ENCODE results near the gene SDF2. TPM values are rescaled to one million over a fixed set of nuclear protein-coding genes. Genes with fewer than 3 reads are reported as not detected.

SDF2 gene
- total and polyA plus RNA-seq, 2 of the 4 experiments (the other 2 are of a cell fraction), result 76.0 to 81.7 TPM

GRCh38 chr17:28657756-28658155, 4.0 kb downstream of the SDF2 start:
- Histone ChIP-seq H4K5ac (ENCODE audit: low read depth, low read length) (no peak overlapping the region), H3K36me3 (ENCODE audit: control insufficient read depth, insufficient read depth, low read length) (peaks cover 24% of the 10 kb centered on the region), H3K27me3 (ENCODE audit: control insufficient read depth, insufficient read depth, low read length) (no peaks in the 10 kb centered on the region), H2AK9ac (replicated peaks; ENCODE audit: low read depth, low read length, poor library complexity) (no peak overlapping the region), H2BK120ac (ENCODE audit: low read depth, low read length) (no peak overlapping the region), H2BK15ac (ENCODE audit: low read depth, low read length) (no peak overlapping the region), H3K27ac (ENCODE audit: insufficient read depth, low read length) (no peak overlapping the region), H3K9ac (ENCODE audit: low read depth, low read length) (no peak overlapping the region), H3K9me3 (ENCODE audit: control insufficient read depth, insufficient read depth, low read length) (no peaks in the 10 kb centered on the region), H3K4me3 (ENCODE audit: insufficient read depth, low read depth, low read length) (no peak overlapping the region), H3K56ac (ENCODE audit: extremely low read depth, insufficient read depth, low read length) (no peak overlapping the region), H4K20me1 (ENCODE audit: insufficient read depth, low read length) (peaks cover 33% of the 10 kb centered on the region), H2AK5ac (ENCODE audit: low read depth, low read length) (no peak overlapping the region), H3K23ac (ENCODE audit: low read depth, low read length) (no peak overlapping the region), H4K91ac (ENCODE audit: insufficient read depth, low read depth, low read length) (no peak overlapping the region), H3K4ac (ENCODE audit: low read depth, low read length) (no peak overlapping the region), H3K14ac (replicated peaks; ENCODE audit: low read depth, low read length) (no peak overlapping the region), H2BK5ac (ENCODE audit: low read depth, low read length, poor library complexity, severe bottlenecking) (no peak overlapping the region), H3K18ac (ENCODE audit: low read depth, low read length) (no peak overlapping the region), H3K4me1 (ENCODE audit: control insufficient read depth, insufficient read depth, low read length) (peaks cover 2% of the 10 kb centered on the region; the same call in 1 of the 2 replicates), H3K4me2 (ENCODE audit: low read depth, low read length) (no peak overlapping the region), H2AFZ (replicated peaks; ENCODE audit: low read length, poor library complexity) (no peak overlapping the region), H2BK20ac (ENCODE audit: low read depth, low read length) (no peak overlapping the region), H4K8ac (ENCODE audit: low read depth in 2 of 2, low read length in 2 of 2) (no peak overlapping the region), H3K79me1 (ENCODE audit: low read depth in 1 of 2, low read length in 2 of 2) (peaks cover 14 to 54% of the 10 kb centered on the region in 2 experiments), H3K9me1 (ENCODE audit: insufficient read depth, low read length) (0 out of 2 replicates have a peak, but pooled peaks cover 8% of the 10 kb centered on the region)
- ChIA-PET POLR2A (ENCODE audit: unreplicated experiment) (no interaction called here), CTCF (interaction anchor here (0.8 to 0.9 kb wide), 2 partner anchors 11 to 12 kb away, joined by 3 to 5 read pairs; partner anchors contain the start of gene BLTP2)
- WGBS, 2 experiments (ENCODE audit: extremely low coverage in 2 of 2, insufficient read length in 1 of 2), result no CpG with 5 or more reads among the region's 5 CpGs
- TF ChIP-seq CEBPB (IDR thresholded peaks at IDR 0.05; ENCODE audit: low read depth, low read length) (peak; percentile 34; the same call in 1 of the 2 replicates), RAD21 (IDR thresholded peaks at IDR 0.05; ENCODE audit: low read length) (no peak), CTCF (conservative IDR thresholded peaks at IDR 0.05; ENCODE audit: low read depth, low read length) (no peak)
- in situ Hi-C loops (cut with MboI; ENCODE audit: low sequenced_read_pairs) (no loop called here), intact Hi-C loops (cut with micrococcal nuclease) (no loop called here), dilution Hi-C loops (cut with HindIII; ENCODE audit: low sequenced_read_pairs, unreplicated experiment) (no loop called here)
- no TSS peak for BruUV-seq (replicated peaks)
- DNase-seq, result peak; percentile 69
- ATAC-seq (ENCODE audit: low read depth), result no peak
